Fibroblast of mammary gland (primary cell): ENCODE data around the gene SLC44A5.
A peak's percentile ranks its signal among the peaks of the same experiment; 100 is the strongest.

ENCODE experiments used
- DNase-seq: peaks from one replicate; pipeline ENCODE4 v3.0.0-alpha.2; 2010; ENCODE audit warnings: low read depth
- H3K4me3 ChIP-seq: 2 replicates; pipeline ENCODE4 v1.5.1; 2011; ENCODE audit warnings: low read depth, mild to moderate bottlenecking, low read length, moderate library complexity; ENCODE audit not compliant: control insufficient read depth
- CTCF ChIP-seq: conservative IDR thresholded peaks from 2 replicates; pipeline ENCODE4 v1.5.1; 2011; ENCODE audit warnings: low read depth, low read length, inconsistent platforms; ENCODE audit not compliant: control insufficient read depth, insufficient read depth

The SLC44A5 gene

GRCh38 chr1:75220072-75220471 is 390.8 kb downstream of the SLC44A5 start:
- no peak overlapping the region for H3K4me3 ChIP-seq
- no peak for TF ChIP-seq CTCF
- DNase-seq, result no peak

DNA sequence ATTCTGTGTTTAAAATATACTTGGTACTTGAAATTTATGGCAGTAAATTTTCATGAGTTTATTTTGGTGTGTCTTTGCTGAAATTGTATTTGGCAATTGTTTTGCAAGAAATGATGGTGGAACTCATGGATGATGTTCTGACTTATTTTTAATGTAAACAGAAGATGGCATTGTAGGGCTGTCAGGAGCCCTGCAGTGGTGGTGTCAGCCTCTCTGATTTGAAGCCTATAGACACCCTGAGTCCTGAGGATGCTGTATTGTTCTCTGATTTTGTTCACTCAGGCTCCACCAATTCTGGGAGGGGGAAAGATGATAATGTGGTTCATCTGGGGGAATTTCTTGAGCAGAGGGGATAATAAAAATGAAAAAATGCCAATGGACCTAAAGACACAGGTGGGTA is 396.9 kb downstream of the SLC44A5 start:
- no peak for TF ChIP-seq CTCF
- DNase-seq, result no peak
- no peak overlapping the region for H3K4me3 ChIP-seq

GRCh38 chr1:75211648-75212047 is 399.3 kb downstream of the SLC44A5 start:
- no peak overlapping the region for H3K4me3 ChIP-seq
- no peak for DNase-seq
- no peak for TF ChIP-seq CTCF

DNA sequence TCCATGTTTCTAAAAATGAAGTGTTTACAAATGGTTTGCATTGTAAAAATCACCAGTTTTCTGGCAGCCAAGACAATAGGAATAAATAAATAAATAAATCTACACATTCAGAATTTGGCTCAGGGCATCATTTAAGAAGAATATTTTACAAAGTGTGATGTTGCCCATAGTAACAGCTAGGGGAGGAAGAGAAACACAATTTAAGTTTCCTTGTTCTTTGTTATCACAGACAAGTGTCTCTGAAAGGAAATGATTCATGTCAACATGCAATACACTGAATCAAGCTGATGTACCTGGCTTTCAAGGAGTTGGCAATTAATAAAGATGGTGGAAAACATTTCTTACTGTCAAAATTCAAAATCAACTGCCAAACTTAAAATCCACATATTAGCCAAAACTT is 402.1 kb downstream of the SLC44A5 start:
- no peak for TF ChIP-seq CTCF
- DNase-seq, result no peak

DNA sequence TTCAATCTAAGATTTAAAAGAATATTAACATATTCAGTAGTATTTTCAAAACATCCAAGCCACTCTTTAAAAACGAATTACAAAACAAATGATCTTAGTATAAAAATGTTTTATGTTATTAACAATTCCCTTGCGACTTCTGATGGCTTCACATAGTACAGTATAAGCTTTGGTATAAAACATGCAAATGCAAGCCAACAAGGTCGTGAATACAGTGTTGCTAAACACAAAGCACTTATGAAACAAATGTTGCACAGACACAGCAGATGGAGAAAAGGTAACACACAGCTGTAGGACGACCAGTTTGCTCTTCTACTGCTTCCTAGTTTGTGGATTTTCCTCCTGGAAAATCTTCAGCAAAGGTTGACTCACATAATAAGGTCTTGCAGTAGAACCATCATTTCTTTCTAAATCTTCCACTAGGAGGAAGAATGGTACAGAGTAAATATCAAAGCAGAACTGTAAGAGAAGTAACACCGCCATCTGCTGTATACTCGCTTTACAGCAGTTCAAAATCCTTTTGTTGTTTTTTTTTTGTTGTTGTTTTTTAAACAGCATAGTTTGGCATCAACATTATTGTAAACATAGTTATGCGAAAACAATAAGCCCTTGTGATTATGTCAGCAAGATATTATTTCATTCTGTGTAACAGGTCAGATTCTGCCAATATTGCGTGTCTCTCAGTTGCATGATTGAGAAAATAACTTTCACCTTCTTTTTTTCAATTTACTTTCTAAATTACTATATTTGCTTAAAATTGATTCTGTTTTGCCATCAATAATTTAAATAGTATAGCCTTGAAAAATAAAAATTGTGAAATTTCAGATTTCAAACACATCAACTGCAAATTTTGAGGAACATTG is 407.3 kb downstream of the SLC44A5 start:
- no peak overlapping the region for H3K4me3 ChIP-seq
- peak; percentile 87 for TF ChIP-seq CTCF
- peak; percentile 54 for DNase-seq

More for the DNA sequence above, 402.1 kb downstream of the SLC44A5 start:
- H3K4me3 ChIP-seq, result no peak overlapping the region

DNA sequence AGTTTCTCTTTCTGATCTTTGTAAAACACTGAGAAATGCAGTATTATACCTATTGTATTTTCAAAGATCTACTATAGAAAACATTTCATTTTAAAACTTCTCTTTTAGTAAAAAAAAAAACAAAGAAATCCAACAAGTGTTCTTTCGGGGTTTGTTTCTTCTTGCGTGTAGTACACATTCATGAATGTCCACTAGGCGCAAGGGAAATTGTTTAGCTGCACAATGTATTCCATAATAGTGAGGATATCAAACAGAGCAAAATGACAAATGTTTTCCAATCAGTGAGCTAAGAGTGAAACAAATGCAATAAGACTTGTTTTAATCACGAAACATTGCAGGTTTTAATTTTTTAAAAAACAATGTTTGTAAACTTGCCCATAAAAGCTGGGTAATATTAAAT is 408.2 kb downstream of the SLC44A5 start:
- no peak for TF ChIP-seq CTCF
- no peak for DNase-seq
- H3K4me3 ChIP-seq, result no peak overlapping the region
